NCI-H526 treated with DMSO at 0.1 percent for 48 hours (cell line): Measurements from ENCODE around the gene RB1.
"Not testable (repeated sequence)": the region's sequence is repeated elsewhere in the genome, so short reads cannot be mapped to it uniquely, and the experiment has no call there.

Source experiments
- DNase-seq: peaks from one replicate; lab custom pipeline; 2025; lab: John Stamatoyannopoulos, UW

Gene RB1

DNA sequence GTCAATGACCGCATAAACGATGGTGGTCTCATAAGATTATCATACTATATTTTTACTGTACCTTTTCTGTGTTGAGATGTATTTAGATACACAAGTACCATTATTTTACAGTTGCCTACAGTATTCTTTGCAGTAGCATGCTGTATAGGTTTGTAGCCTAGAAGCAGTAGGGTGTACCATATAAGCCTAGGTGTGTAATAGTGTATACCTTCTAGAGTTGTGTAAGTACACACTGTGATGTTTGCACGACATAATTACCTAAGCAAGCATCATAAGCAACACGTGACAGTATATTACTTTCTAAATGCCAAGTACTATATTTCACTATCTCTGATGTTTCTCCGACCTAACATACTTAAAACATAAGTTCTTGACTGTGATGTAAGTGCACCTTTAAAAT is 106.6 kb downstream of the RB1 start:
- DNase-seq, result no peak

DNA sequence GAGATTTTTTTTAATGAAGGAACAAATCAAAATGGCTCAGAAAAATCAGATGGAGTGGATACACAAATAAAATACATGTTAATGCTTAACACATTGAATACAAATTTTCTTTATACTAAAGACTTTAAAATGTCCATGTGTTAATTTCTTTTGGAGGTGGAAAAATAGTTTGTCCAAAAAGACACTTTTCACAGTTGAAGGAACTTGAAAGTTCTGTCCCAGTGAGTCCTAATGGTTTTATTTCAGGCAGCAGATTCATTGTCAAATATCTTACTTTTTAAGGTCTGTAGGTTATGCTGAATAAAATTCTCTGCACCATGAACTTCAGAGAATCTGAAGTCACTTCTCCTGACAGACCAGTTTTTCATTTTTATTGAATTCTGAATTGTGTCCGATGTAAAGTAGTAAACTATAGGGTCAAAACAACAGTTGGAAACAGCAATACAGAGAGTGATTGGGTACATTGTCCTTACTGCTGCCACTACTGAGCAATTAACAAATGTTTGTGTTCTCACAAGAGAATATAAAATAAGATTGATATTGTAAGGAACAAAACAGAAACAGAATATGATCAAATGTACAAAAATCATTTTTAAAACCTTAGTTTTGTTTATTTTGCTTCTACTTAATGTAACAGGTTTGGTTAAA is 107.7 kb downstream of the RB1 start:
- no peak for DNase-seq

- DNase-seq, result no peak
Observed at GRCh38 chr13:48411841-48412531, 108.4 kb downstream of the RB1 start.

DNA sequence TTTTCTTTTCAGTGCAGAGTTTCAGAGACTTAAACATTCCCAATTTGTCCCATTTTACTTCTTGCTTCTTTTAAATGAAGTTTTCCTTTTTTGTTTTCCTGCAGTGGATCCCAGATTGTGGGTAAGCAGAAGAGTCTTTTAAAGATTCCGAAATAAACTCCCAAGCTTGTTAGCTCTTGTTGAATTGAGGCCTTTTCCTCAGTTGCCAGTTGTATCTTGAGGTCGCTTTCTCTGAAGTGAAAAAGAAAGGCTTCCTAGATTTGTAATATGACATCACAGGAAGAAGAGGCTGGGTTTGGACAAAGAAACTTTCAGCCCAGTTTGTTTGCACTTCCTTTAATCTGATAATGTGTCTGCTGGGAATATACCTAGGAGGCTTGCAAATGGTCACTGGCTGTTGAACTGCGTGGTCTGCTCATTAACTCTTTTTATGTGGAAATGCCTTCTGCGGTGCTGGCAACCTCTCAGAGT is 109.4 kb downstream of the RB1 start, which contains the start of gene LPAR6:
Gene LPAR6 (minus strand): TSS at position 233 of the 471 bp plus-strand sequence. CDS start 690 bp downstream, outside the sequence.
- no peak for DNase-seq

DNA sequence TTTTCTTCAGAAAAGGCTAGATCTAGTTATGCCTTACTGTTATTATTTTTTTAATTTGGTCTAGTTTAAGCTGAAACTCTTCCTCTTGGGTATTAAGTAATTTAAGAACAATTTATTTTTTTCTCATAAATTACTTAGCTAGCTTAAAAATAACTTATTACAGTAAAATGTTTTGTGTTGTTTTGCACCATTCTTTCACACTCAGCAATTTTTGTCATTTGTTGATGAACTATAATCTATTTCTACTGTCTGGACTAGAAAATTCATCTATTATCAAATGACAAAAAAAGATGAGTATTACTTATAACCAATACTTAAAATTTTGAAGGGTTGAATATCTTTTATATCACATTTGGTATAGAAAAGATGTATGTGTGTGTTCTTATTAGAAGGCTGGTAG is 111.0 kb downstream of the RB1 start:
- DNase-seq, result no peak

GRCh38 chr13:48415516-48415915 is 112.0 kb downstream of the RB1 start:
- no peak for DNase-seq

DNA sequence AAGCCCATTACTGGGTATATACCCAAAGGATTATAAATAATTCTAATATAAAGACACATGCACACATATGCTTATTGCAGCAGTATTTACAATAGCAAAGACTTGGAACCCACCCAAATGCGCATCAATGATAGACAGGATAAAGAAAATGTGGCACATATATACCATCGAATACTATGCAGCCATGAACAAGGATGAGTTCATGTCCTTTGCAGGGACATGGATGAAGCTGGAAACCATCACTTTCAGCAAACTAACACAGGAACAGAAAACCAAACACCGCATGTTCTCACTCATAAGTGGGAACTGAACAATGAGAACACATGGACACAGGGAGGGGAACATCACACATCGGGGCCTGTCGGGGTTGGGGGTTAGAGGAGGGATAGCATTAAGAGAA is 118.5 kb downstream of the RB1 start:
- not testable (repeated sequence) for DNase-seq

DNA sequence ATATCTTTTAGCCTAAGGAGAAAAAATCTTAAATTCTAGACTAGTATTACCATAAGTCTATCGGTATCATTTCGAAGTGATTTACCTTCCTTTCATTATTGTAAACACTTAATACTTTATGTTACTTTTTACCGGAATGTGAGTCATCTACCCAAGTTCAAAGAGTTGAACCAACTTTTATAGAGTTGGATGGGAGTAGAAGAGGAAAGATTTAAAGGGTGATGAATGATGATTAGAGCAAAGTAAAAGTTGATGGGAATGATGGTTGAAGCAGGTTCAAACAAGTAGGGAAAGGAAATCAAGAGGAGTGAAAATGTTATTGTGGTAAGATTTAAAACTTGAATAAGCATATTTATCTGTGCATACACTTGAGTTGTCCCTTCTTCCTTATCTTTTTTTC is 120.7 kb downstream of the RB1 start:
- DNase-seq, result no peak

- DNase-seq, result no peak
Observed at GRCh38 chr13:48426052-48426451, 122.5 kb downstream of the RB1 start.

DNA sequence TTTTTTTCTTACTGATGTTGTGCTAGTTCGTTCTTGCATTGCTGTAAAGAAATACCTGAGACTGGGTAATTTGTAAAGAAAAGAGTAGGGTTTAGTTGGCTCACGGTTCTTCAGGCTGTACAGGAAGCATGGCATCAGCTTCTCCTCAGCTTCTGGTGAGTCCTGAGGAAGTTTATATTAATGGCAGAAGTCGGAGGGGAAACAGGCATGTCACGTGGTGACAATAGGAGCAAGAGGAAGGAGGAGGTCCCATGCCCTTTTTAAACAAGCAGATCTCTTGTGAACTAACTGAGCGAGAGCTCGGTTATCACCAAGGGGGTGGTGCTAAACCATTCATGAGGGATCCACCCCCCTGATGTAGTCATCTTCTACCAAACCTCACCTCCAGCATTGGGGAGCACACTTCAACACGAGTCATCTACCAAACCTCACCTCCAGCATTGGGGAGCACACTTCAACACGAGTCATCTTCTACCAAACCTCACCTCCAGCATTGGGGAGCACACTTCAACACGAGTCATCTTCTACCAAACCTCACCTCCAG is 123.3 kb downstream of the RB1 start:
- DNase-seq, result not testable (repeated sequence)

DNA sequence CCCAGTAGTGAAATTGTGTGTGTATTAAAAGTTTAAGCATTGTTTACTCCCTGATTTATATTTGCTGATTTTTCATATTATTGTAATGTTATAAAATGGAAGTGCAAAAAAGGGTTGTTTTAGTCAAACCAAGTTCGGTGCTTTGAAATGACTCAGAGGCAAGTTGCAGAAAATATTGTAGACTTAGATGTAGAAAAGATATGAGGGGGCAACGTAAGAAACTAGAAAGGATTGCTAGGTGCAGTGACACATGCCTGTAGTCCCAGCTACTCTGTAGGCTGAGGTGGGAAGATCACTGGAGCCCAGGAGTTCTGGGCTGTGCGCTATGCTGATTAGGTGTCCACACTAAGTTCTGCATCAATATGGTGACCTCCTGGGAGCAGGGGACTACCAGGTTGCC is 125.5 kb downstream of the RB1 start:
- DNase-seq, result no peak

GRCh38 chr13:48429886-48430285 is 126.3 kb downstream of the RB1 start:
- no peak for DNase-seq

DNA sequence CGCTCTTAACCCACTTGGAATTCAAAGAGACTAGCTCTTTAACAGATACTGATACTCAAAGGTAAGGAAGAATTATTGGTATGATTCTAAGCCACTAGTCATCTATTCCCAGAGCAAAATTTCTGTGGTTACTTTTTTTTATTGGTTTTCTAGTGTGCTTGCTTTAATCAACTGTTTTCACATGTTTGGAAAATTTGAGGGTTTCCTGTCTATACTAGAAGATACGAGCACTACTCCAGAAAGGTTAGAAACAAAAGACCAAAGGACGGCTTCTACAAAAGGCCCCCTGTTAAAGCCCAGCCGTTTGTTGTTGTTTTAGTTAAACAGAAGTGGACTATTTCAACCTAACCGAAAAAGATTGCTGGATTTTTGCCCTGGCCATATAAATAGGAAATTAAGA is 127.9 kb downstream of the RB1 start:
- DNase-seq, result no peak

- DNase-seq, result no peak
Observed at GRCh38 chr13:48431987-48432615, 128.6 kb downstream of the RB1 start.

GRCh38 chr13:48434200-48434599 is 130.6 kb downstream of the RB1 start:
- no peak for DNase-seq

DNA sequence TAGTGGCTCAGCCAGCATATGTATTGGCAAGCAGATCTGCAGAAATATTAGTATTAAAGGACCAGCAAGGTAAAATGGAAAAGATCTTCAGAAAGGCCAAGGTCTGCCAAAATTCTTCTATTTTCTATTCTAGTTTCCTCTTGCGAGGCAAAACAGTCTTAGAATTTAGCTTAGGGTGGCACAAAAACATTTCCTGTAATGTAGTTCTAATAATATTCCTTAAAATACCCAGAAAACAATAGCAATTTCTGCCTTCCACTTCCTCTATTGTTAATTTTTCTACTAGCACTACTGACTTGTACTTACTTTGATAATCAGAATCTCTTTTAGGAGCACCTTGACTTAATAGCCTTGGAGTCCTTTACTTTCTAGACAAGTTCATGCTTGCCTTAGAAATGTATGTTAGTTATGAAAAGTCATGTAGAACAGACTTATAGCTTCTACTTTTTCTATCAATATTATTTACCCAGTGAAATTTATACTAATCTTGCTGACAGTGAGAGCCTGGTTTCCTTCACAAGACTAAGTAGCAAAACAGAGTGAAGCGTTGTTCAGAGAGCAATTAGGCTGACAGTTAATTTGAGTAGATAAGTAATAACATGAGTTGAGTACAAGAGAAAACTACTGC is 133.2 kb downstream of the RB1 start:
- no peak for DNase-seq

GRCh38 chr13:48437371-48437770 is 133.8 kb downstream of the RB1 start:
- DNase-seq, result no peak

DNA sequence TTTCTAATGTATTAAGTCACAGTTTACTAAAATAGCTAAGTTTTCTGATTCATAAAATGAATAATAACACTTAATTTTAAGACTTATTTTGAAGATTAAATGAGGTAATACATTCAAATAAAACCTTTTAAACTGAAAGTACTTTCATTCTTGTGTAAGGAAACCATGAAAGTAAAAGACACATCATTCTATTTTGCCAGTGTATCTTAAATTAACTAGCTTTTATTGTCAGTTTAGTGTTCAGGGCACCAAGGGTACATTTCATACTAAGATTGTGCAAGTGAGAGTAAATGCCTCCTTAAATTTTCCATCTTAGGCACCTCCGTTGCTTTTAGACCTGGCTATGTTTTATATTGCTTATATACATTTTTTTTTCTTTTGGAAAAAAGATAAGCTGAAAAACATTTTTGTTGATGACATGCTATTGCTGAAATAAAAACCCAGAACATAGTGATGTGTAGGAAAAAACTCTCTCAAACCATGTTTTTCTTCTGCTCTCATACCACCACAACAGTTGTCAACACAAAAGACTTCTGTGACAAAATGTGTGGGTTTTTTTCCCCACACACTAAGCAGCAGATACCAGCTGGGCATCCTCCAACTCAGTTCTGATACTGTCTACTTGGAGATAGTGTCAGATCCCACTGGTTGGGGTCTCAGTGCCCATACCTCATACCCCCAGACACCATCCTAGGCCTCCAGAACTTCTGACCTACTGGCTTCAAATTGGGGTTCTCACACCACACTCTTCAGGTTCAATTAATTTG is 140.1 kb downstream of the RB1 start:
- DNase-seq, result no peak

DNA sequence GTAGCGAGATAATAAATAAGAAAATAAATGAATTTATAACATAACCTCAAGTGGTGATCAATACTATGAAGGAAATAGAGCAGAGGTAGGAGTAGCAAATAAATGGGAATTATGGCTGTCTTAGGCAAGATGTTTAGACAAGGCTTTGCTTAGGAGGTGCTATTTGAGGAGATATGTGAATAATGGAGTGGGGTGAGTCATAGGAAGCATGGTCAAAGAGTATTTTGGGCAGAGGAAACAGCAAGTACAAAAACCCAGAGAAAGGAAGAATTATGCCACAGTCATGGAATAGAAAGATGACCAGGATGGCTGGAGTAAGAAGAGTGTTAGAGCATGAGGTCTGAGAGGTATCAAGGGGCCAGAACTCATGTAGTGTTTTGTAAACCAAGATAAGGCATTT is 142.9 kb downstream of the RB1 start:
- DNase-seq, result no peak

DNA sequence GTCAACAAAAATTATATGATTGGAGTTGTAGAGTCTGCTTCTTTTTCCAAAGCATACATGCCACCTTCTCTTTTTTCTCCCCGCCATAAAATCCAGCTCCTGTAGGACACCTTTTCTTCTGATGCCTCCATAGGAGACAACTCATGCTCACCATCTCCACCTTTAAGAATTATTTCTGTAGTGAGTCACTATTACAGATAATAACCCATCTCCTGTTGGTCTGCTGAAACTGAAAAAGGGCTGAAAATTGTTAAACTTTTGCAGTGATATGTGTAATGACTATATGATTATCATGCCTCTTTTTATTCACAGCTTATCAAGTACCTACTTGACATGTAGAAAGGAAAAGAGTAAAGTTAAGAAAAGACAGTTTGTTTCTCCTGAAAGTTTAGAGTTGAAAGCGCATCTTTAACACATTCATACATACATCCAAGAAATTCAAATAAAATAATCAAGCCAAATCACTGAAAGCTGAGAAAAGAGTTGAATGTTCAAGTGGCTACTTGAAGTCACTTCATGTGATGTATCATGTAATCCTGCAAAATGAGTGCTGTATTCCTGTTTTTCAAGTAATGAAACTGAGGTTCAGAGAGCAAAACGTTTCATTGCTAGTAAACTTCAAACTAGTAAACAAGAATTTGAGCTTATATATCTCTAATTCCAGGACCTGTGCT is 144.9 kb downstream of the RB1 start:
- no peak for DNase-seq

- no peak for DNase-seq
Observed at GRCh38 chr13:48448959-48449614, 145.5 kb downstream of the RB1 start.
